IMR-90 (cell line): ENCODE measurements around the gene SEMG1. TPM values are rescaled to one million over a fixed set of nuclear protein-coding genes. Genes with fewer than 3 reads are reported as not detected.

Experiments
- ATAC-seq: fragments of 200-7000 bp; cut with Tn5 transposase; 2 replicates; pipeline ENCODE4 v1.9.1; 2020; ENCODE audit warnings: low read depth, mild to moderate bottlenecking, moderate library complexity
- BruUV-seq: library from RNA; stranded (reverse); fragments of 400-500 nt; replicated peaks from 2 replicates; lab custom pipeline; 2021; lab: Mats Ljungman, UMichigan
- CTCF ChIA-PET: fragments of 300-600 bp; formaldehyde crosslinking; extraction: SDS; loops from one replicate; lab custom pipeline; 2021; ENCODE audit warnings: antibody characterized with exemption; lab: Yijun Ruan, JAX
- POLR2A ChIA-PET: fragments of 300-600 bp; sonication (Branson Sonifier 250); formaldehyde crosslinking; loops from one replicate; lab custom pipeline; 2022; ENCODE audit warnings: antibody characterized with exemption; ENCODE audit not compliant: unreplicated experiment; lab: Charles Lee
- DNase-seq: peaks from one replicate; pipeline ENCODE4 v3.0.0; 2013
- H2AFZ ChIP-seq: replicated peaks from 2 replicates; pipeline ENCODE3; 2013; ENCODE audit warnings: low read length, mild to moderate bottlenecking; ENCODE audit not compliant: poor library complexity
- H2AK5ac ChIP-seq: 2 replicates; pipeline ENCODE4 v1.6.1; 2013; ENCODE audit warnings: low read depth, low read length, inconsistent platforms
- H2AK9ac ChIP-seq: replicated peaks from 2 replicates; pipeline ENCODE3; 2013; ENCODE audit warnings: mild to moderate bottlenecking, low read depth, low read length, moderate library complexity; ENCODE audit not compliant: poor library complexity
- H2BK120ac ChIP-seq: 2 replicates; pipeline ENCODE4 v1.6.1; 2013; ENCODE audit warnings: low read depth, low read length, inconsistent platforms
- H2BK15ac ChIP-seq: 3 replicates; pipeline ENCODE4 v1.6.1; 2013; ENCODE audit warnings: low read depth, low read length, inconsistent platforms
- H2BK20ac ChIP-seq: 2 replicates; pipeline ENCODE4 v1.6.1; 2013; ENCODE audit warnings: low read depth, mild to moderate bottlenecking, inconsistent platforms, low read length, moderate library complexity
- H2BK5ac ChIP-seq: 2 replicates; pipeline ENCODE4 v1.6.1; 2013; ENCODE audit warnings: mild to moderate bottlenecking, low read depth, low read length, inconsistent platforms; ENCODE audit not compliant: poor library complexity, severe bottlenecking
- H3K14ac ChIP-seq: replicated peaks from 2 replicates; pipeline ENCODE4 v1.6.1; 2013; ENCODE audit warnings: low read depth, low read length, inconsistent platforms
- H3K18ac ChIP-seq: 2 replicates; pipeline ENCODE4 v1.6.1; 2013; ENCODE audit warnings: low read depth, low read length, control low read depth
- H3K23ac ChIP-seq: 2 replicates; pipeline ENCODE4 v1.6.1; 2013; ENCODE audit warnings: low read depth, low read length, inconsistent platforms
- H3K27ac ChIP-seq: 2 replicates; pipeline ENCODE4 v1.5.1; 2013; ENCODE audit warnings: mild to moderate bottlenecking, control low read depth, low read length; ENCODE audit not compliant: insufficient read depth
- H3K27me3 ChIP-seq: 2 replicates; pipeline ENCODE4 v1.6.1; 2013; ENCODE audit warnings: low read length; ENCODE audit not compliant: control insufficient read depth, insufficient read depth
- H3K36me3 ChIP-seq: 2 replicates; pipeline ENCODE4 v1.6.1; 2013; ENCODE audit warnings: low read length, mixed read lengths; ENCODE audit not compliant: control insufficient read depth, insufficient read depth
- H3K4ac ChIP-seq: 2 replicates; pipeline ENCODE4 v1.6.1; 2013; ENCODE audit warnings: low read depth, low read length, inconsistent platforms
- H3K4me1 ChIP-seq: 2 replicates; pipeline ENCODE4 v1.6.1; 2013; ENCODE audit warnings: low read length, mixed read lengths; ENCODE audit not compliant: control insufficient read depth, insufficient read depth
- H3K4me2 ChIP-seq: 2 replicates; pipeline ENCODE4 v1.6.1; 2013; ENCODE audit warnings: low read depth, mild to moderate bottlenecking, control low read depth, low read length, moderate library complexity
- H3K4me3 ChIP-seq: 2 replicates; pipeline ENCODE4 v1.5.1; 2013; ENCODE audit warnings: low read depth, mild to moderate bottlenecking, control low read depth, low read length, moderate library complexity; ENCODE audit not compliant: insufficient read depth
- H3K56ac ChIP-seq: 2 replicates; pipeline ENCODE4 v1.6.1; 2013; ENCODE audit warnings: low read length, inconsistent platforms; ENCODE audit not compliant: insufficient read depth; ENCODE audit errors: extremely low read depth
- H3K79me1 ChIP-seq, 2 experiments: 2 replicates each; pipeline ENCODE4 v1.6.1; 2013; ENCODE audit warnings: low read length in 2 of 2, inconsistent platforms in 1 of 2, low read depth in 1 of 2
- H3K9ac ChIP-seq: 2 replicates; pipeline ENCODE4 v1.6.1; 2013; ENCODE audit warnings: low read depth, low read length, control low read depth
- H3K9me1 ChIP-seq: 2 replicates; pipeline ENCODE4 v1.6.1; 2013; ENCODE audit warnings: low read length, inconsistent platforms; ENCODE audit not compliant: insufficient read depth
- H3K9me3 ChIP-seq: 2 replicates; pipeline ENCODE4 v1.6.1; 2013; ENCODE audit warnings: low read length; ENCODE audit not compliant: control insufficient read depth, insufficient read depth
- H4K20me1 ChIP-seq: 2 replicates; pipeline ENCODE4 v1.6.1; 2013; ENCODE audit warnings: low read length, inconsistent platforms; ENCODE audit not compliant: insufficient read depth
- H4K5ac ChIP-seq: 2 replicates; pipeline ENCODE4 v1.6.1; 2013; ENCODE audit warnings: mild to moderate bottlenecking, low read depth, low read length, control low read depth
- H4K8ac ChIP-seq, 2 experiments: 2 replicates each; pipeline ENCODE4 v1.6.1; 2013; ENCODE audit warnings: low read depth in 2 of 2, low read length in 2 of 2, control low read depth in 1 of 2, inconsistent platforms in 1 of 2
- H4K91ac ChIP-seq: 2 replicates; pipeline ENCODE4 v1.6.1; 2013; ENCODE audit warnings: low read depth, low read length, inconsistent platforms; ENCODE audit not compliant: insufficient read depth
- NFE2L2 ChIP-seq: fragments of 150-350 bp; IDR thresholded peaks from 2 replicates; pipeline ENCODE4 v1.6.1; 2016; ENCODE audit warnings: low read depth, mild to moderate bottlenecking, low read length
- RCOR1 ChIP-seq: IDR thresholded peaks from 2 replicates; pipeline ENCODE4 v1.6.1; 2012; ENCODE audit warnings: mild to moderate bottlenecking, low read length, improper control_type of control experiment; ENCODE audit not compliant: insufficient replicate concordance
- WGBS, 2 experiments: methylation state at CpG; one replicate each; pipeline versions ENCODE4 v1.1.5 to v1.1.7; 2013; ENCODE audit warnings: missing lambda C conversion rate in 2 of 2; ENCODE audit not compliant: insufficient read length in 1 of 2; ENCODE audit errors: extremely low coverage in 2 of 2; 5-methylcytosine and 5-hydroxymethylcytosine counted together
- dilution Hi-C: fragments of 300-500 bp; cut with HindIII; formaldehyde crosslinking; loops from one replicate; pipeline ENCODE4 v1.14.3; 2018; ENCODE audit warnings: low sequenced_read_pairs; ENCODE audit not compliant: unreplicated experiment
- in situ Hi-C: fragments of 300-500 bp; cut with MboI; formaldehyde crosslinking; loops from 3 replicates; pipeline ENCODE4 v1.14.3; 2019; ENCODE audit warnings: low sequenced_read_pairs, inconsistent platforms, mixed read lengths
- intact Hi-C: fragments of 100-400 bp; cut with micrococcal nuclease; formaldehyde crosslinking; loops from 2 replicates; pipeline ENCODE4 v1.10.0; 2022
- polyA plus RNA-seq, 3 experiments: library from polyadenylated mRNA; depleted of rRNA; stranded (reverse); fragments of >200 nt; gene quantifications; 2 replicates each; pipeline ENCODE4 v1.2.3, GENCODE V29; 2012; ENCODE audit warnings: low replicate concordance in 1 of 3
- total RNA-seq: library from RNA; depleted of rRNA; stranded (reverse); fragments of >200 nt; gene quantifications from 2 replicates; pipeline ENCODE4 v1.2.3, GENCODE V29; 2012

SEMG1 gene
- total and polyA plus RNA-seq, 2 of the 4 experiments (the other 2 are of a cell fraction): not detected

GRCh38 chr20:45246109-45246508 lies 39.3 kb downstream of the SEMG1 start:
- no peak overlapping the region for H4K8ac ChIP-seq
- no peak overlapping the region for H3K23ac ChIP-seq
- no peak overlapping the region for H2AK5ac ChIP-seq
- H3K18ac ChIP-seq: no peak overlapping the region
- no peak overlapping the region for H2AK9ac ChIP-seq
- no peak overlapping the region for H2BK15ac ChIP-seq
- H3K14ac ChIP-seq: no peak overlapping the region
- ChIA-PET POLR2A (no interaction called here), CTCF (no interaction called here)
- H3K56ac ChIP-seq: no peak overlapping the region
- no peak overlapping the region for H3K4me2 ChIP-seq
- DNase-seq (no peak), ATAC-seq (no peak)
- no peak overlapping the region for H4K5ac ChIP-seq
- H3K4me1 ChIP-seq: no peaks in the 10 kb centered on the region
- TF ChIP-seq NFE2L2 (no peak), RCOR1 (no peak)
- H3K4ac ChIP-seq: no peak overlapping the region
- no peak overlapping the region for H4K91ac ChIP-seq
- no peak overlapping the region for H2BK5ac ChIP-seq
- no peak overlapping the region for H3K9ac ChIP-seq
- no peak overlapping the region for H2BK20ac ChIP-seq
- in situ Hi-C loops (no loop called here), dilution Hi-C loops (no loop called here), intact Hi-C loops (no loop called here)
- no peaks in the 10 kb centered on the region for H3K36me3 ChIP-seq
- H4K20me1 ChIP-seq: no peaks in the 10 kb centered on the region
- no peaks in the 10 kb centered on the region for H3K9me1 ChIP-seq
- no TSS peak for BruUV-seq
- H2AFZ ChIP-seq: no peak overlapping the region
- no peaks in the 10 kb centered on the region for H3K9me3 ChIP-seq
- H3K27me3 ChIP-seq: peaks cover 8% of the 10 kb centered on the region; the same call in 1 of the 2 replicates
- no peak overlapping the region for H3K27ac ChIP-seq
- H3K4me3 ChIP-seq: no peak overlapping the region
- H3K79me1 ChIP-seq: no peaks in the 10 kb centered on the region
- H2BK120ac ChIP-seq: no peak overlapping the region
- WGBS, 2 experiments: no CpG with 5 or more reads among the region's 6 CpGs
